ENCODE measurements around the gene AK1. TPM values are rescaled to one million over a fixed set of nuclear protein-coding genes. Genes with fewer than 3 reads are reported as not detected.

The AK1 gene
- total and polyA plus RNA-seq, 2 of the 13 experiments (the other 11 are each of a cell fraction or from before 2014, with no cell fraction given), result 19.1 to 32.8 TPM

DNA sequence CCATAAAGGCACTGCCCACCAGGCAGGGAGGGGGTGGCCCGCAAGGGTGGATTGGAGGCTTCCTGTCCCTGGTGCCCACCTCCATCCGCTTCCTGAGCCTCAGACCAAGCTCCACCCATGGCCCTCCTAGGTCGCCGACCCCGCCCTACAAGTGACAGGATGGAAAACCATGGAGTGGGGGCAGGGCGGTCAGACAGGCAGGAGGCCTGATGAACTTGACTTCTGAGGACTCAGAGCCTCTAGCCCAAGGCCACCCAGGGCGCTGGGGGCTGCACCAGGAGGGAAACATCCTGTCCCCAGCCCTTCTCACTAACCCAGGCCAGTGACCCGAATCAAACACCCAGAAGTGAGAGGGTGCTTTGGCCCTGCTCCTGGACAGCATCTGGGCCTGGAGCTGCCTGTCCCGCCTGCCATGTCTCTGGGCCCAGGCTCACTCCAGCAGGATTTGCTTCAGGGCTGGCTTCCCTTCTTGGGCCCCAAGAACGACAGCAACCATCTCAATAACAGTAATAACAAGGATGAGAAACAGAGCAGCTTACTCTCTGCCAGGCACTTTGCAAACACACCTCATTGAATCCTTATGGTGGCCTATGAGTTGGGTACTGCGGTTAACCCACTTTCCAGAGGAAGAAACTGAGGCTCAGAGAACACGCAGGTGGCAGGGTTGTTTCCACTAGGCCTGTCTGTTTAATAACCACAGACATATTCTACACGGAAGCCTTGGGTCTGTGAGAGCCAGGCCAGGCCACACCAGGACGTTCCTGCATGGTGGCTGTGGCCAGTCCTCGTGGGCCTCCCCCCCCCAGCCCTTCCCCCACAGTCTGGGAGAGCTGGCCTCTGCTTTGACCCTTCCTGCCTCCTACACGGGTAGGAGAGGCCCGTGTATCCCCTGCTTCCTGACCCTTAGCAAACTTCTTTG is 26.3 kb upstream of the AK1 start (continued):
- TF ChIP-seq, protein P1, sequence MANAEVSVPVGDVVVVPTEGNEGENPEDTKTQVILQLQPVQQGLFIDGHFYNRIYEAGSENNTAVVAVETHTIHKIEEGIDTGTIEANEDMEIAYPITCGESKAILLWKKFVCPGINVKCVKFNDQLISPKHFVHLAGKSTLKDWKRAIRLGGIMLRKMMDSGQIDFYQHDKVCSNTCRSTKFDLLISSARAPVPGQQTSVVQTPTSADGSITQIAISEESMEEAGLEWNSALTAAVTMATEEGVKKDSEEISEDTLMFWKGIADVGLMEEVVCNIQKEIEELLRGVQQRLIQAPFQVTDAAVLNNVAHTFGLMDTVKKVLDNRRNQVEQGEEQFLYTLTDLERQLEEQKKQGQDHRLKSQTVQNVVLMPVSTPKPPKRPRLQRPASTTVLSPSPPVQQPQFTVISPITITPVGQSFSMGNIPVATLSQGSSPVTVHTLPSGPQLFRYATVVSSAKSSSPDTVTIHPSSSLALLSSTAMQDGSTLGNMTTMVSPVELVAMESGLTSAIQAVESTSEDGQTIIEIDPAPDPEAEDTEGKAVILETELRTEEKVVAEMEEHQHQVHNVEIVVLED (CRISPR knock-in tag; IDR thresholded peaks at IDR 0.05; ENCODE audit: borderline replicate concordance), result no peak; the same call in 1 of the 2 replicates
- TF ChIP-seq ZNF777 (CRISPR knock-in tag; IDR thresholded peaks at IDR 0.05) (0 out of 2 replicates have a peak, but pooled peaks have one; percentile 36), NR2C2 (CRISPR knock-in tag; IDR thresholded peaks at IDR 0.05; ENCODE audit: borderline replicate concordance) (no peak), NFKBIZ (CRISPR knock-in tag; IDR thresholded peaks at IDR 0.05) (peak; percentile 49; the same call in 1 of the 2 replicates), IKZF4 (CRISPR knock-in tag; IDR thresholded peaks at IDR 0.05; ENCODE audit: borderline replicate concordance, low read depth, not compliant biosample characterization) (no peak), XRCC5 (optimal IDR thresholded peaks at IDR 0.05; ENCODE audit: low read length) (no peak), TCF12 (IDR thresholded peaks at IDR 0.05) (no peak), TCF12 (CRISPR knock-in tag; IDR thresholded peaks at IDR 0.05) (0 out of 2 replicates have a peak, but pooled peaks have one; percentile 20)
- TF ChIP-seq, protein P2, sequence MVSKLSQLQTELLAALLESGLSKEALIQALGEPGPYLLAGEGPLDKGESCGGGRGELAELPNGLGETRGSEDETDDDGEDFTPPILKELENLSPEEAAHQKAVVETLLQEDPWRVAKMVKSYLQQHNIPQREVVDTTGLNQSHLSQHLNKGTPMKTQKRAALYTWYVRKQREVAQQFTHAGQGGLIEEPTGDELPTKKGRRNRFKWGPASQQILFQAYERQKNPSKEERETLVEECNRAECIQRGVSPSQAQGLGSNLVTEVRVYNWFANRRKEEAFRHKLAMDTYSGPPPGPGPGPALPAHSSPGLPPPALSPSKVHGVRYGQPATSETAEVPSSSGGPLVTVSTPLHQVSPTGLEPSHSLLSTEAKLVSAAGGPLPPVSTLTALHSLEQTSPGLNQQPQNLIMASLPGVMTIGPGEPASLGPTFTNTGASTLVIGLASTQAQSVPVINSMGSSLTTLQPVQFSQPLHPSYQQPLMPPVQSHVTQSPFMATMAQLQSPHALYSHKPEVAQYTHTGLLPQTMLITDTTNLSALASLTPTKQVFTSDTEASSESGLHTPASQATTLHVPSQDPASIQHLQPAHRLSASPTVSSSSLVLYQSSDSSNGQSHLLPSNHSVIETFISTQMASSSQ (IDR thresholded peaks at IDR 0.05; ENCODE audit: low read depth), result no peak
- TF ChIP-seq, protein P2 (CRISPR knock-in tag; IDR thresholded peaks at IDR 0.05; ENCODE audit: borderline replicate concordance), result peak; percentile 44; the same call in 1 of the 2 replicates

Data from HepG2 (cell line).